Measurements from ENCODE around the gene BNC2. TPM values are rescaled to one million over a fixed set of nuclear protein-coding genes. Genes with fewer than 3 reads are reported as not detected.

Gene BNC2
- total and polyA plus RNA-seq, 2 of the 4 experiments (the other 2 are of a cell fraction), result 15.5 to 45.2 TPM

DNA sequence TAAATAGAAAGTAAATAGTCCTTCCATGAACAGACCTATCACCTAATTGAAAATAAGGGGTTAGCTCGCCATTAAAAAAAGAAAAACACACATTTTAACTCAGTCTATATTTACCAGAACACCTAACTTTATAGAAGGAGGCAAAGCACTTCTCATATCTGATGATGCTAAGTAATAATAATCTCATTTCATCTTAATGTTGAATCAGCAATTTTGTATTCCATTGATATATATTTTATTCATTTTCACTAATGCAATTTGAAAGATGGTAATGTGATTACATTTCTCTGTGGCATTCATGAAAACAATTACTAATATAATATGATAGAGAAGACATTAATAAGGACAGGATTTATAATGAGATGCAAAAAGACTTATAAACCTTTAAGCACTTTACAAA is 276.7 kb downstream of the BNC2 start:
- Histone ChIP-seq H2AK5ac (ENCODE audit: low read depth, low read length) (no peak overlapping the region), H3K4ac (ENCODE audit: low read depth, low read length) (no peak overlapping the region), H4K91ac (ENCODE audit: insufficient read depth, low read depth, low read length) (no peak overlapping the region), H3K27ac (ENCODE audit: insufficient read depth, low read length) (no peak overlapping the region), H3K9ac (ENCODE audit: low read depth, low read length) (no peak overlapping the region), H4K20me1 (ENCODE audit: insufficient read depth, low read length) (no peaks in the 10 kb centered on the region), H3K4me2 (ENCODE audit: low read depth, low read length) (no peak overlapping the region), H4K5ac (ENCODE audit: low read depth, low read length) (no peak overlapping the region), H3K18ac (ENCODE audit: low read depth, low read length) (no peak overlapping the region), H2BK5ac (ENCODE audit: low read depth, low read length, poor library complexity, severe bottlenecking) (no peak overlapping the region), H3K79me1 (ENCODE audit: low read depth in 1 of 2, low read length in 2 of 2) (peaks cover 14 to 26% of the 10 kb centered on the region in 2 experiments; a peak in 3 of 4 replicates), H2AK9ac (replicated peaks; ENCODE audit: low read depth, low read length, poor library complexity) (no peak overlapping the region), H3K14ac (replicated peaks; ENCODE audit: low read depth, low read length) (no peak overlapping the region), H3K4me3 (ENCODE audit: insufficient read depth, low read depth, low read length) (no peak overlapping the region), H2BK15ac (ENCODE audit: low read depth, low read length) (no peak overlapping the region), H3K27me3 (ENCODE audit: control insufficient read depth, insufficient read depth, low read length) (no peaks in the 10 kb centered on the region), H3K9me3 (ENCODE audit: control insufficient read depth, insufficient read depth, low read length) (no peaks in the 10 kb centered on the region), H3K56ac (ENCODE audit: extremely low read depth, insufficient read depth, low read length) (no peak overlapping the region), H3K9me1 (ENCODE audit: insufficient read depth, low read length) (0 out of 2 replicates have a peak, but pooled peaks cover 2% of the 10 kb centered on the region), H2BK20ac (ENCODE audit: low read depth, low read length) (no peak overlapping the region), H2BK120ac (ENCODE audit: low read depth, low read length) (no peak overlapping the region), H4K8ac (ENCODE audit: low read depth in 2 of 2, low read length in 2 of 2) (no peak overlapping the region; a peak in 1 of 4 replicates), H2AFZ (replicated peaks; ENCODE audit: low read length, poor library complexity) (no peak overlapping the region), H3K23ac (ENCODE audit: low read depth, low read length) (no peak overlapping the region), H3K4me1 (ENCODE audit: control insufficient read depth, insufficient read depth, low read length) (peaks cover 3% of the 10 kb centered on the region; the same call in 1 of the 2 replicates), H3K36me3 (ENCODE audit: control insufficient read depth, insufficient read depth, low read length) (no peaks in the 10 kb centered on the region)
- intact Hi-C loops (cut with micrococcal nuclease), result loop anchor here (10.0 kb wide), 2 partner anchors 231 to 271 kb away; no protein-coding TSS in a partner anchor
- no TSS peak for BruUV-seq (replicated peaks)
- DNase-seq (no peak), ATAC-seq (ENCODE audit: low read depth) (no peak)
- ChIA-PET CTCF (interaction anchor here (0.7 kb wide), 1 partner anchor 19 kb away, joined by 3 read pairs; no protein-coding TSS in a partner anchor), POLR2A (ENCODE audit: unreplicated experiment) (no interaction called here)
- peak; percentile 93 for TF ChIP-seq MAFK (IDR thresholded peaks at IDR 0.05; ENCODE audit: low read depth, low read length)
- TF ChIP-seq MAZ (IDR thresholded peaks at IDR 0.05; ENCODE audit: borderline replicate concordance, low read depth, low read length), result no peak
- TF ChIP-seq NFE2L2 (IDR thresholded peaks at IDR 0.05; ENCODE audit: low read depth, low read length), result no peak
- dilution Hi-C loops (cut with HindIII; ENCODE audit: low sequenced_read_pairs, unreplicated experiment), result no loop called here
- in situ Hi-C loops (cut with MboI; ENCODE audit: low sequenced_read_pairs), result no loop called here
- WGBS, 2 experiments (ENCODE audit: extremely low coverage in 2 of 2, insufficient read length in 1 of 2), result no CpG with 5 or more reads among the region's 1 CpG
